Body of pancreas (tissue), 4 donors: ENCODE measurements around the gene UCK1.

Experiments used
- CTCF ChIP-seq, 7 experiments: fragments of 450-650 bp in 4 of 7; fragments of 200-600 bp in 3 of 7; sonication (generic) in 3 of 7; IDR thresholded peaks; one replicate each; pipeline ENCODE4 v1.5.1; 2016 to 2019; ENCODE audit warnings: antibody characterized with exemption in 7 of 7
- POLR2A ChIP-seq, 3 donors: fragments of 450-650 bp; IDR thresholded peaks; one replicate each; pipeline ENCODE4 v1.6.1; 2016; ENCODE audit warnings: antibody characterized with exemption in 3 of 3, mild to moderate bottlenecking in 2 of 3

- TF ChIP-seq POLR2A (IDR thresholded peaks at IDR 0.05) (peak; percentile 45 to 75 (median 64)), CTCF (IDR thresholded peaks at IDR 0.05) (peak in 1 of 7 experiments; percentile 23)
Observed at GRCh38 chr9:131545003-131545785, 14.1 kb upstream of the UCK1 start, which contains the start of gene PRRT1B.
